Osteocyte (in vitro differentiated cells): ENCODE data around the gene FBN1. TPM values are rescaled to one million over a fixed set of nuclear protein-coding genes. Genes with fewer than 3 reads are reported as not detected.
A peak's percentile ranks its signal among the peaks of the same experiment; 100 is the strongest.

Experiments
- DNase-seq: peaks from one replicate; pipeline ENCODE4 v3.0.0; 2021; ENCODE audit warnings: mixed read lengths; ENCODE audit not compliant: unreplicated experiment; ENCODE audit errors: extremely low spot score
- H3K27ac Mint-ChIP-seq: one replicate; pipeline ENCODE4 v1.8.0; 2021; ENCODE audit warnings: mild to moderate bottlenecking, mixed read lengths; ENCODE audit not compliant: unreplicated experiment
- H3K27me3 Mint-ChIP-seq: one replicate; pipeline ENCODE4 v1.8.0; 2021; ENCODE audit warnings: mixed read lengths; ENCODE audit not compliant: unreplicated experiment
- H3K36me3 Mint-ChIP-seq: one replicate; pipeline ENCODE4 v1.8.0; 2021; ENCODE audit warnings: mixed read lengths; ENCODE audit not compliant: unreplicated experiment
- H3K4me1 Mint-ChIP-seq: one replicate; pipeline ENCODE4 v1.8.0; 2021; ENCODE audit warnings: mixed read lengths; ENCODE audit not compliant: unreplicated experiment
- H3K4me3 Mint-ChIP-seq: one replicate; pipeline ENCODE4 v1.8.0; 2021; ENCODE audit warnings: mild to moderate bottlenecking, moderate library complexity, mixed read lengths; ENCODE audit not compliant: unreplicated experiment
- H3K9me3 Mint-ChIP-seq: one replicate; pipeline ENCODE4 v1.8.0; 2021; ENCODE audit warnings: mixed read lengths; ENCODE audit not compliant: unreplicated experiment
- CTCF ChIP-seq: fragments of 200-600 bp; sonication (generic); IDR thresholded peaks from 2 replicates; pipeline ENCODE4 v1.5.0; 2021; ENCODE audit warnings: antibody characterized with exemption, mild to moderate bottlenecking, moderate library complexity
- total RNA-seq: library from RNA; stranded (reverse); gene quantifications from 2 replicates; pipeline ENCODE4 v1.2.1, GENCODE V29; 2021

FBN1 gene
- total RNA-seq, 1 donor from 2014 or later, result 1,012 TPM

- Mint-ChIP-seq H3K4me3 (no peak overlapping the region), H3K36me3 (no peaks in the 10 kb centered on the region), H3K4me1 (peaks cover 45% of the 10 kb centered on the region), H3K27ac (no peak overlapping the region), H3K9me3 (no peaks in the 10 kb centered on the region), H3K27me3 (no peaks in the 10 kb centered on the region)
- no peak for TF ChIP-seq CTCF
- no peak for DNase-seq
Observed at GRCh38 chr15:48677821-48678220, 32.3 kb upstream of the FBN1 start.

GRCh38 chr15:48675436-48675835 lies 29.9 kb upstream of the FBN1 start:
- H3K36me3 Mint-ChIP-seq, result no peaks in the 10 kb centered on the region
- peak overlapping the region; percentile 78 for H3K27ac Mint-ChIP-seq
- peaks cover 46% of the 10 kb centered on the region for H3K4me1 Mint-ChIP-seq
- no peaks in the 10 kb centered on the region for H3K9me3 Mint-ChIP-seq
- no peaks in the 10 kb centered on the region for H3K27me3 Mint-ChIP-seq
- no peak for TF ChIP-seq CTCF
- no peak for DNase-seq
- no peak overlapping the region for H3K4me3 Mint-ChIP-seq

GRCh38 chr15:48674876-48675275 lies 29.4 kb upstream of the FBN1 start:
- Mint-ChIP-seq H3K36me3 (no peaks in the 10 kb centered on the region), H3K4me3 (no peak overlapping the region), H3K9me3 (no peaks in the 10 kb centered on the region), H3K27ac (peak overlapping the region; percentile 78), H3K27me3 (no peaks in the 10 kb centered on the region), H3K4me1 (peaks cover 49% of the 10 kb centered on the region)
- no peak for TF ChIP-seq CTCF
- DNase-seq, result no peak

GRCh38 chr15:48672206-48672605 lies 26.7 kb upstream of the FBN1 start:
- no peaks in the 10 kb centered on the region for H3K36me3 Mint-ChIP-seq
- peaks cover 68% of the 10 kb centered on the region for H3K4me1 Mint-ChIP-seq
- no peak overlapping the region for H3K4me3 Mint-ChIP-seq
- no peaks in the 10 kb centered on the region for H3K9me3 Mint-ChIP-seq
- DNase-seq, result no peak
- H3K27me3 Mint-ChIP-seq, result no peaks in the 10 kb centered on the region
- TF ChIP-seq CTCF, result no peak
- H3K27ac Mint-ChIP-seq, result peak overlapping the region; percentile 80

GRCh38 chr15:48671103-48672022 lies 25.9 kb upstream of the FBN1 start:
- no peak for TF ChIP-seq CTCF
- Mint-ChIP-seq H3K4me3 (no peak overlapping the region), H3K4me1 (peaks cover 73% of the 10 kb centered on the region), H3K27ac (peak overlapping the region; percentile 80), H3K36me3 (no peaks in the 10 kb centered on the region), H3K9me3 (no peaks in the 10 kb centered on the region), H3K27me3 (no peaks in the 10 kb centered on the region)
- no peak for DNase-seq
